SK-N-SH treated with all-trans-retinoic acid at 6 μM for 48 hours (cell line): Measurements from ENCODE around the gene RBPMS2.
"Not testable (repeated sequence)": the region's sequence is repeated elsewhere in the genome, so short reads cannot be mapped to it uniquely, and the experiment has no call there.

Experiments used
- ATAC-seq: fragments of 200-7000 bp; cut with Tn5 transposase; 3 replicates; pipeline ENCODE4 v1.9.1; 2020; ENCODE audit warnings: mild to moderate bottlenecking, moderate library complexity
- ARNTL ChIP-seq: fragments of 450-650 bp; formaldehyde crosslinking; IDR thresholded peaks from 2 replicates; pipeline ENCODE4 v1.5.0; 2020; ENCODE audit warnings: low read depth, mild to moderate bottlenecking, moderate library complexity, borderline replicate concordance
- BACH2 ChIP-seq: fragments of 250-450 bp; sonication (Bioruptor Pico); IDR thresholded peaks from 2 replicates; pipeline ENCODE4 v1.9.0; 2021; ENCODE audit warnings: mild to moderate bottlenecking, borderline replicate concordance
- CSDC2 ChIP-seq: fragments of 250-450 bp; sonication (Bioruptor Pico); IDR thresholded peaks from 2 replicates; pipeline ENCODE4 v1.5.0; 2020; ENCODE audit warnings: mild to moderate bottlenecking, moderate library complexity
- ESRRG ChIP-seq: fragments of 250-450 bp; sonication (Bioruptor Pico); IDR thresholded peaks from 2 replicates; pipeline ENCODE4 v1.6.1; 2021; ENCODE audit warnings: mild to moderate bottlenecking
- GLIS3 ChIP-seq: fragments of 250-450 bp; sonication (Bioruptor Pico); IDR thresholded peaks from 2 replicates; pipeline ENCODE4 v1.5.0; 2020; ENCODE audit warnings: mild to moderate bottlenecking, moderate library complexity
- ISL1 ChIP-seq: fragments of 250-450 bp; sonication (Bioruptor Pico); IDR thresholded peaks from 2 replicates; pipeline ENCODE4 v2.1.2; 2022; ENCODE audit warnings: mild to moderate bottlenecking, moderate library complexity
- PPARA ChIP-seq: fragments of 250-450 bp; sonication (Bioruptor Pico); IDR thresholded peaks from 2 replicates; pipeline ENCODE4 v1.5.0; 2020; ENCODE audit warnings: mild to moderate bottlenecking, borderline replicate concordance
- RARB ChIP-seq: fragments of 250-450 bp; sonication (Bioruptor Pico); IDR thresholded peaks from 2 replicates; pipeline ENCODE4 v1.8.0; 2021; ENCODE audit warnings: mild to moderate bottlenecking, moderate library complexity
- SNAI2 ChIP-seq: fragments of 250-450 bp; sonication (Bioruptor Pico); IDR thresholded peaks from 2 replicates; pipeline ENCODE4 v1.5.0; 2020; ENCODE audit warnings: mild to moderate bottlenecking, moderate library complexity
- TCF4 ChIP-seq: fragments of 250-450 bp; sonication (Bioruptor Pico); IDR thresholded peaks from 2 replicates; pipeline ENCODE4 v1.8.0; 2021; ENCODE audit warnings: mild to moderate bottlenecking, moderate library complexity, borderline replicate concordance
- TOX ChIP-seq: fragments of 250-450 bp; sonication (Bioruptor Pico); IDR thresholded peaks from 2 replicates; pipeline ENCODE4 v1.8.0; 2021; ENCODE audit warnings: mild to moderate bottlenecking, moderate library complexity, borderline replicate concordance
- ZC3H10 ChIP-seq: fragments of 250-450 bp; sonication (Bioruptor Pico); IDR thresholded peaks from 2 replicates; pipeline ENCODE4 v1.5.1; 2021; ENCODE audit warnings: mild to moderate bottlenecking, moderate library complexity
- ZFP3 ChIP-seq: fragments of 250-450 bp; sonication (Bioruptor Pico); IDR thresholded peaks from 2 replicates; pipeline ENCODE4 v1.5.0; 2020; ENCODE audit warnings: mild to moderate bottlenecking, moderate library complexity
- ZFP30 ChIP-seq: fragments of 450-650 bp; formaldehyde crosslinking; IDR thresholded peaks from 2 replicates; pipeline ENCODE4 v1.5.0; 2022; ENCODE audit warnings: mild to moderate bottlenecking, moderate library complexity
- ZNF565 ChIP-seq: fragments of 450-650 bp; formaldehyde crosslinking; conservative IDR thresholded peaks from 2 replicates; pipeline ENCODE4 v1.5.0; 2020; ENCODE audit warnings: low read depth, mild to moderate bottlenecking, moderate library complexity
- ZNF8 ChIP-seq: fragments of 450-650 bp; formaldehyde crosslinking; IDR thresholded peaks from 2 replicates; pipeline ENCODE4 v1.5.0; 2020; ENCODE audit warnings: mild to moderate bottlenecking, moderate library complexity
- TF ChIP-seq, protein P1 (sequence below): fragments of 250-450 bp; sonication (Bioruptor Pico); IDR thresholded peaks from 2 replicates; pipeline ENCODE4 v1.5.0; 2020; ENCODE audit warnings: mild to moderate bottlenecking, moderate library complexity
- TF ChIP-seq, protein P2 (sequence below): fragments of 250-450 bp; sonication (Bioruptor Pico); IDR thresholded peaks from 2 replicates; pipeline ENCODE4 v1.8.0; 2020; ENCODE audit warnings: mild to moderate bottlenecking, moderate library complexity, borderline replicate concordance
- TF ChIP-seq, protein P3 (sequence below): fragments of 250-450 bp; sonication (Bioruptor Pico); IDR thresholded peaks from 2 replicates; pipeline ENCODE4 v1.8.0; 2021; ENCODE audit warnings: low read depth, mild to moderate bottlenecking, moderate library complexity, borderline replicate concordance
- TF ChIP-seq, protein P4 (sequence below): fragments of 250-450 bp; sonication (Bioruptor Pico); IDR thresholded peaks from 2 replicates; pipeline ENCODE4 v1.5.1; 2020; ENCODE audit warnings: low read depth, mild to moderate bottlenecking, moderate library complexity

RBPMS2 gene

DNA sequence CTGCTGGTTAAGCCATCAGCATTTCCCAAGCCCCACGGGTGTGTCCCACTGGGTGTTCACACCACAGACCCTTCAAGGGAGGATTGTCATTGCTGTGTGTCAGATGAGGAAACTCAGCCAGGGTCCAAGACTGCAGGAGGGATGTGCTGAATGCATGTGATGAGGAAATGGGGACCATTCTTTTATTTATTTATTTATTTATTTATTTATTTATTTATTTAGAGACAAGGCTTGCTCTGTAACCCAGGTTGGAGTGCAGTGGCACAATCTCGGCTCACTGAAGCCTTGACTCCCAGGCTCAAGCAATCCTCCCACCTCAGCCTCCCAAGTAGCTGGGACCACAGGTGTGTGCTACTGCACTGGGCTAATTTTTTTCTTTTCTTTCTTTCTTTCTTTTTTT lies 29.2 kb upstream of the RBPMS2 start:
- no peak for ATAC-seq
- TF ChIP-seq ZNF565: no peak
- TF ChIP-seq ISL1: no peak
- no peak for TF ChIP-seq RARB (CRISPR knock-in tag)
- no peak for TF ChIP-seq ZC3H10 (CRISPR knock-in tag)
- no peak for TF ChIP-seq TCF4 (CRISPR knock-in tag)
- no peak for TF ChIP-seq BACH2
- no peak for TF ChIP-seq CSDC2 (CRISPR knock-in tag)
- TF ChIP-seq PPARA (CRISPR knock-in tag): no peak
- TF ChIP-seq ESRRG (CRISPR knock-in tag): no peak
- TF ChIP-seq ARNTL (CRISPR knock-in tag): no peak
- no peak for TF ChIP-seq ZFP3 (CRISPR knock-in tag)

DNA sequence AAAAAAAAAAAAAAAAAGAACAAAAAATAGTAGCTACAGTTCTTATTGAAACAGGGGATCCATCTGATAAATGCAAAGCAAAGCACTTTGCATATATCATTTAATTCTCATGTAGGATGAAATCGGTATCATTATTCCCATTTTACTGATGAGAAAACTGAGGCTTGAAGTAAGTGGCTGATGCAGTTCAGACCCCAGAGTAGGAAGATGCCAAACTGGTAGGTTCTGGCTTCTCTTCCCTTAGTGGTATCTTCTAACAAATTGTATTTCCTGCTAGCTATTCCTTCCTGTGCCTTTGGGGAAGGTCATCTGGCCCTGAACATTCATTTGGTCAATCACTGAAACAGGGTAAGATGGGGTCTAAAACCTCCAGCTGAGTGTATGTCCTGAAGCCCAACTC lies 28.1 kb upstream of the RBPMS2 start:
- TF ChIP-seq, protein P1, sequence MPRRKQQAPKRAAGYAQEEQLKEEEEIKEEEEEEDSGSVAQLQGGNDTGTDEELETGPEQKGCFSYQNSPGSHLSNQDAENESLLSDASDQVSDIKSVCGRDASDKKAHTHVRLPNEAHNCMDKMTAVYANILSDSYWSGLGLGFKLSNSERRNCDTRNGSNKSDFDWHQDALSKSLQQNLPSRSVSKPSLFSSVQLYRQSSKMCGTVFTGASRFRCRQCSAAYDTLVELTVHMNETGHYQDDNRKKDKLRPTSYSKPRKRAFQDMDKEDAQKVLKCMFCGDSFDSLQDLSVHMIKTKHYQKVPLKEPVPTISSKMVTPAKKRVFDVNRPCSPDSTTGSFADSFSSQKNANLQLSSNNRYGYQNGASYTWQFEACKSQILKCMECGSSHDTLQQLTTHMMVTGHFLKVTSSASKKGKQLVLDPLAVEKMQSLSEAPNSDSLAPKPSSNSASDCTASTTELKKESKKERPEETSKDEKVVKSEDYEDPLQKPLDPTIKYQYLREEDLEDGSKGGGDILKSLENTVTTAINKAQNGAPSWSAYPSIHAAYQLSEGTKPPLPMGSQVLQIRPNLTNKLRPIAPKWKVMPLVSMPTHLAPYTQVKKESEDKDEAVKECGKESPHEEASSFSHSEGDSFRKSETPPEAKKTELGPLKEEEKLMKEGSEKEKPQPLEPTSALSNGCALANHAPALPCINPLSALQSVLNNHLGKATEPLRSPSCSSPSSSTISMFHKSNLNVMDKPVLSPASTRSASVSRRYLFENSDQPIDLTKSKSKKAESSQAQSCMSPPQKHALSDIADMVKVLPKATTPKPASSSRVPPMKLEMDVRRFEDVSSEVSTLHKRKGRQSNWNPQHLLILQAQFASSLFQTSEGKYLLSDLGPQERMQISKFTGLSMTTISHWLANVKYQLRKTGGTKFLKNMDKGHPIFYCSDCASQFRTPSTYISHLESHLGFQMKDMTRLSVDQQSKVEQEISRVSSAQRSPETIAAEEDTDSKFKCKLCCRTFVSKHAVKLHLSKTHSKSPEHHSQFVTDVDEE: no peak
- no peak for TF ChIP-seq ZFP30 (CRISPR knock-in tag)
- TF ChIP-seq PPARA (CRISPR knock-in tag): no peak
- no peak for TF ChIP-seq TCF4 (CRISPR knock-in tag)
- TF ChIP-seq ZNF8 (CRISPR knock-in tag): no peak
- TF ChIP-seq BACH2: no peak
- no peak for TF ChIP-seq ZC3H10 (CRISPR knock-in tag)
- no peak for TF ChIP-seq ISL1
- TF ChIP-seq CSDC2 (CRISPR knock-in tag): no peak
- ATAC-seq: no peak

DNA sequence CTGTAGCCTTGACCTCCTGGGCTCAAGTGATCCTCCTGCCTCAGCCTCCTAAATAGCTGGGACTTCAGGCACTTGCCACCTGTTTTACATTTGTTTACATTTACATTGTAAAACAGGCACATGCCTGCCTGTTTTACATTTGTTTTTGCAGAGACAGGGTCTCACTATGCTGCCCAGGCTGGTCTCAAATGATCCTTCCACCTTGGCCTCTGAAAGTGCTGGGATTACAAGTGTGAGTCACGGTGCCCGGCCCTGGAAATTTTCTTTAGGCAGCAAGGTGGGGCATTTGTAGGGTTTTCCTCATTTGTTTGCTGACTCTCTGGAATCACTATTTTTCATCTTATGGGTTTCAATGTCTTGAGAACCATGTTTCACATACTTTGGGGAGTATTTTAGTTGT lies 25.1 kb upstream of the RBPMS2 start:
- no peak for ATAC-seq
- TF ChIP-seq ZC3H10 (CRISPR knock-in tag) (no peak), SNAI2 (no peak), ZNF565 (no peak), ISL1 (no peak), GLIS3 (CRISPR knock-in tag) (no peak), ZFP30 (CRISPR knock-in tag) (no peak), TOX (CRISPR knock-in tag) (no peak), ZNF8 (CRISPR knock-in tag) (no peak), ESRRG (CRISPR knock-in tag) (no peak)
- TF ChIP-seq, protein P2, sequence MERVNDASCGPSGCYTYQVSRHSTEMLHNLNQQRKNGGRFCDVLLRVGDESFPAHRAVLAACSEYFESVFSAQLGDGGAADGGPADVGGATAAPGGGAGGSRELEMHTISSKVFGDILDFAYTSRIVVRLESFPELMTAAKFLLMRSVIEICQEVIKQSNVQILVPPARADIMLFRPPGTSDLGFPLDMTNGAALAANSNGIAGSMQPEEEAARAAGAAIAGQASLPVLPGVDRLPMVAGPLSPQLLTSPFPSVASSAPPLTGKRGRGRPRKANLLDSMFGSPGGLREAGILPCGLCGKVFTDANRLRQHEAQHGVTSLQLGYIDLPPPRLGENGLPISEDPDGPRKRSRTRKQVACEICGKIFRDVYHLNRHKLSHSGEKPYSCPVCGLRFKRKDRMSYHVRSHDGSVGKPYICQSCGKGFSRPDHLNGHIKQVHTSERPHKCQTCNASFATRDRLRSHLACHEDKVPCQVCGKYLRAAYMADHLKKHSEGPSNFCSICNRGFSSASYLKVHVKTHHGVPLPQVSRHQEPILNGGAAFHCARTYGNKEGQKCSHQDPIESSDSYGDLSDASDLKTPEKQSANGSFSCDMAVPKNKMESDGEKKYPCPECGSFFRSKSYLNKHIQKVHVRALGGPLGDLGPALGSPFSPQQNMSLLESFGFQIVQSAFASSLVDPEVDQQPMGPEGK (CRISPR knock-in tag): no peak
- TF ChIP-seq, protein P1: no peak
- TF ChIP-seq, protein P3, sequence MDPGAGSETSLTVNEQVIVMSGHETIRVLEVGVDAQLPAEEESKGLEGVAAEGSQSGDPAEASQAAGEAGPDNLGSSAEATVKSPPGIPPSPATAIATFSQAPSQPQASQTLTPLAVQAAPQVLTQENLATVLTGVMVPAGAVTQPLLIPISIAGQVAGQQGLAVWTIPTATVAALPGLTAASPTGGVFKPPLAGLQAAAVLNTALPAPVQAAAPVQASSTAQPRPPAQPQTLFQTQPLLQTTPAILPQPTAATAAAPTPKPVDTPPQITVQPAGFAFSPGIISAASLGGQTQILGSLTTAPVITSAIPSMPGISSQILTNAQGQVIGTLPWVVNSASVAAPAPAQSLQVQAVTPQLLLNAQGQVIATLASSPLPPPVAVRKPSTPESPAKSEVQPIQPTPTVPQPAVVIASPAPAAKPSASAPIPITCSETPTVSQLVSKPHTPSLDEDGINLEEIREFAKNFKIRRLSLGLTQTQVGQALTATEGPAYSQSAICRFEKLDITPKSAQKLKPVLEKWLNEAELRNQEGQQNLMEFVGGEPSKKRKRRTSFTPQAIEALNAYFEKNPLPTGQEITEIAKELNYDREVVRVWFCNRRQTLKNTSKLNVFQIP (CRISPR knock-in tag): no peak
- TF ChIP-seq, protein P4, sequence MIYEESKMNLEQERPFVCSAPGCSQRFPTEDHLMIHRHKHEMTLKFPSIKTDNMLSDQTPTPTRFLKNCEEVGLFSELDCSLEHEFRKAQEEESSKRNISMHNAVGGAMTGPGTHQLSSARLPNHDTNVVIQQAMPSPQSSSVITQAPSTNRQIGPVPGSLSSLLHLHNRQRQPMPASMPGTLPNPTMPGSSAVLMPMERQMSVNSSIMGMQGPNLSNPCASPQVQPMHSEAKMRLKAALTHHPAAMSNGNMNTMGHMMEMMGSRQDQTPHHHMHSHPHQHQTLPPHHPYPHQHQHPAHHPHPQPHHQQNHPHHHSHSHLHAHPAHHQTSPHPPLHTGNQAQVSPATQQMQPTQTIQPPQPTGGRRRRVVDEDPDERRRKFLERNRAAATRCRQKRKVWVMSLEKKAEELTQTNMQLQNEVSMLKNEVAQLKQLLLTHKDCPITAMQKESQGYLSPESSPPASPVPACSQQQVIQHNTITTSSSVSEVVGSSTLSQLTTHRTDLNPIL (CRISPR knock-in tag): no peak

DNA sequence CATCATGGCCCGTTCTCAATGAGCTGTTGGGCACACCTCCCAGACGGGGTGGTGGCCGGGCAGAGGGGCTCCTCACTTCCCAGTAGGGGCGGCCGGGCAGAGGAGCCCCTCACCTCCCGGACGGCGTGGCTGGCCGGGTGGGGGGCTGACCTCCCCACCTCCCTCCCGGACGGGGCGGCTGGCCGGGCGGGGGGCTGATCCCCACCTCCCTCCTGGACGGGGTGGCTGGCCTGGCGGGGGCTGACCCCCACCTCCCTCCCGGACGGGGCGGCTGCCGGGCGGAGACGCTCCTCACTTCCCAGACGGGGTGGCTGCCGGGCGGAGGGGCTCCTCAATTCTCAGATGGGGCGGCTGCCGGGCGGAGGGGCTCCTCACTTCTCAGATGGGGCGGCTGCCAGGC lies 23.5 kb upstream of the RBPMS2 start:
- ATAC-seq: not testable (repeated sequence)

DNA sequence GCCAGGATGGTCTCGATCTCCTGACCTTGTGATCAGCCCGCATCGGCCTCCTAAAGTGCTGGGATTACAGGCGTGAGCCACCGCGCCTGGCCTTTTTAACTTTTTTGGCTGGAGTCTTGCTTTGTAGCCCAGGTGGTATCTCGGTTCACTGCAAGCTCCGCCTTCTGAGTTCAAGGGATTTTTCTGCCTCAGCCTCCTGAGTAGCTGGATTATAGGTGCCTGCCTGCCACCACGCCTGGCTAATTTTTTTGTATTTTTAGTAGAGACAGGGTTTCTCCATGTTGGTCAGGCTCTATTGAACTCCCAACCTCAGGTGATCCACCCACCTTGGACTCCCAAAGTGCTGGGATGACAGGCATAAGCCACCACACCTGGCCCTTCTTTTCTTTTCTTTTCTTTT lies 20.5 kb upstream of the RBPMS2 start:
- ATAC-seq: not testable (repeated sequence)

DNA sequence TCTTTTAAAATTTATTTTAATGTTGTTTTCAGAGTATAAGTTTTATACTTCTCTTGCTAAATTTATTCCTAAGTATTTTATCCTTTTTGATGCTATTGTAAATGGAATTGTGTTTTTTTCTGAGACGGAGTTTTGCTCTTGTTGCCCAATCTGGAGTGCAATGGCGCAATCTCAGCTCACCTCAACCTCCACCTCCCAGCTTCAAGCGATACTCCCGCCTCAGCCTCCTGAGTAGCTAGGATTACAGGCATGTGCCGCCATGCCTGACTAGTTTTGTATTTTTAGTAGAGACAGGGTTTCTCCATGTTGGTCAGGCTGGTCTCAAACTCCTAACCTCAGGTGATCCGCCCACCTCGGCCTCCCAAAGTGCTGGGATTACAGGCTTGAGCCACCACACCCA lies 19.9 kb upstream of the RBPMS2 start:
- ATAC-seq: not testable (repeated sequence)
